Measurements from ENCODE around the gene SPATC1L. TPM values are rescaled to one million over a fixed set of nuclear protein-coding genes. Genes with fewer than 3 reads are reported as not detected.
"Not testable (repeated sequence)": the region's sequence is repeated elsewhere in the genome, so short reads cannot be mapped to it uniquely, and the experiment has no call there.

SPATC1L gene
- 5.2 TPM for total RNA-seq

DNA sequence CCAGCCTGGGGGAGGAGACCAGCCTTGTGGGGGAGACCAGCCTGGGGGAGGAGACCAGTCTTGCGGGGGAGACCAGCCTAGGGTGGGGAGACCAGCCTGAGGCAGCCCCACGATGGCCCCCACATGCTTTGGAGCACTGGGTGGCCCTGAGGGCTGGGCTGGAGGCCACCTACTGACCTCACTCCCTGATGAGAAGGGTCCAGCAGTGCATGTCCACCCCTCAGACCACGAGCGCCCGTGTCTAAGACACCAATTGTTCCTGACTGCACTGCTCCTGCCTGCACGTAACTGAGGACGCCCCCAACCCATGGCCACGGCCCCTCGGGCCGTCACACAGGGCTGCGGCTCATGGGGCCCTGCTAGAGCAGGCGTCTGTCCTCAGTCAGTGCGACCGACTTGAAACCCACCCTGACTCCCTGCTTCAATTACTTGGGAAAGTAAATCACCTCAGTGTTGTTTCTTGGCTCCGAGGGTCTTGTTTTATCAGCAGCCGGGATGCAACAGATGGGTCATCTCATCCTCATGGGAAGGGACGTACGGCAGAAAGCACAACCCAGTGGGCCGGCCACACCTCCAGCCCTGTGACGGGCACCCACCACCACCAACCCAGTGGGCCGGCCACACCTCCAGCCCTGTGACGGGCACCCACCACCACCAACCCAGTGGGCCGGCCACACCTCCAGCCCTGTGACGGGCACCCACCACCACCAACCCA, at the start of gene SPATC1L:
Gene SPATC1L, minus strand, starts transcription at position 550 of the 715 bp plus-strand sequence. CDS start 1,643 bp downstream, outside the sequence.
- DNase-seq, result peak; percentile 43

- DNase-seq, result no peak
Measured at GRCh38 chr21:46229923-46230260, 45.6 kb upstream of the SPATC1L start.

DNA sequence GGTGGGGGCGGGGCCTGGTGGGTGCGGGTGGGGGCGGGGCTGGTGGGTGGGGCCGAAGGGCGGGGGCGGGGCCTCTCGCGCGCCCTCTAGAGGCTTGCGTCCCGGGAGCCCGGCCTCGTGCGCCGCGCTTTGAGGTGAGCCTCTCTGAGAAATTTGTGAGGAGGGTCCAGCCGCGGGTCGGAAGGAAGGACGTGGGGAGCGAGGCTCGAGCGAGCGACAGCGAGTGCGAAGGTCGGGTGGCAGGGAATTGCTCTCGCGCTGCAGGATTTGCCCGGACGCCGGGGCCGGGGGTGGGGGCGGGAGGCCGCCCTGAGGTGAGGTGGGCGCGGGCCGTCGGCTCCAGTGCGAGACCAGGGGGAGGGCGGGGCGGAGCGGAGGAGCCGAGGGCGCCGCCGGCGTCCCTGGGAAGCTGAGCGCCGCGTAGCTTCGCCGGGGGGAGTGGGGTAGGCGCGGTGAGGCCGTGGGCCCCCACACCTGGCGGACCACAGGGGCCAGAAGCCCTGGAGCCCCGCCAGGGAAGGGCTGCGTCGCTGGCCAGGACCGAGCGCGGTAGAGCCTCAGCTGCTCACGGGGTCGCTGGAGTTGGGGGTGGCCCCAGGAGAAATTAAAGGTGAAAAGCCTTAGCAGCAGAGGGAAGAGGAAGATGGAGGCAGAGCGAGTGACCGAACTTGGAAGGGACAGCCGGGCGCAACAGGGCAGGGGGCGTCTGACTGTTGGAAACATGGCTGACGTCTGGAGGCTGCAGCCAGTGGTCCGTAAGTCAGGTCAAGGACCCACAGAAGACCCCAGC, 45.1 kb upstream of the SPATC1L start:
- no peak for DNase-seq

DNA sequence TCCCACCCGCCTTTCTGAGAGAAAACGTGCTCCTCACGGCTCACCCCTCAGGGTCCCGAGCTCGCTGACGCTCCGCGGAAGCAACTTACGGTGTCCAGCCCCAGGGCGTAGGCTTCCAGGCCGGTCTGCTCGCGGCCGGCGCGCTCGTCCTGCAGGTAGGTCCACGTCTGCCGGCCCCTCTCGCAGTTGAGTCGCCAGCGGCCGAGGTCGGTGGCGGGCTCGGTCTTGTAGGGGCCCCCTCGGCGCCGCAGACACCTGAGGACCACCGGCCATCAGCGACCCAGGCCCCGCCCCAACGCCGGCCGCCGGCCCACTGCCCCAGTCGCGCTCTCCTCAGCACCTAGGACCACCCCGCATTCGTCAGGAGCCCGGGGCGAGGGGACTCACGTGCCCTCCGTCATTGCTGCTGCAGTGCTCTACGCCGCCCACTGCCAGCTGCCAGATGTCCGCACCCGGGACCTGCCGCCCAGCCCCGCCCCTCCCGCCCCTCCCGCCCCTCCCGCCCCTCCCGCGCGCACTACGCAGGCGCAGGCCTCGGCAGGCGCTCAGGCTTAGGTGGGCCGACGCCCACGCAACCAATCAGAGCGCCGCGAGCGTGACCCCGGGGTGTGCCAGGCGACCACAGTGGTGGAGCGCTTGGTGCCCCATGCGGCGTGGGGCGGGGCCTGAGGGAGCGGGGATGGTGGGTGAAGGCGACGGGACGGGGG, 44.2 kb upstream of the SPATC1L start, which contains the start of gene LSS:
Gene LSS, minus strand, starts transcription at position 430 of the 707 bp plus-strand sequence. Its CDS starts 29 bp downstream, at position 401.
- peak; percentile 93 for DNase-seq

- DNase-seq, result peak; percentile 12
Measured at GRCh38 chr21:46227811-46228344, 43.6 kb upstream of the SPATC1L start.

DNA sequence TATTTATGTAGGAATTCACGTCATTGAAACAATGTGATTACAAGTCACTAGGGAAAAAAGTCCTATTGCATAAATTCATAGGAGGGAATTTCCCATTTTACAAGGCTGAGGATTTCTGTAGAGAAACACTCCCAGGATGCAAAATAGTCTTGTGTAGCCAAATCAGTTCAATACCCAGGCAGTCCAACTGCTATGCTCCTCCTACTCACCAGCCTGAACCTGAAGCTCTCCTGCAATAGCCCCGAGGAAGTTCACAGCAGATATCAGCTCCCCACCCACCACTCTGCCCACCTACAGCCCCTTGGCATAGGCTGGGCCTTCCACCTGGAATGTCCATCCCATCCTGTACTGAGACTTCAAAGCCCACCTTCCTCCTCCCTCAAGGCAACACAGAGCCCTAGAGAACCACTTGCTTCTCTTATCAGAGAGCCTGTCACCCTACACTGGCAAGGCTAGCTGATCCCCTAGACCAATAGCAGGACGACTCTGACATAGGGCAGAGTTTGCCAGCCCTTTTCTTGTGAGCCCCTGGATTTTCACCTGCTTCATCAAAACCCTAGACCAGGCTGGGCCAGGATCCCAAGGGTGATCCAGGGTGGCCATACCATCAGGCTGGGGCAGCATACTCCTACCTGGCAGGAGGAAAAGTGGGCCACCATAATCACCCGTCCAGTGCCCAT, 42.8 kb upstream of the SPATC1L start:
- DNase-seq, result no peak

- DNase-seq, result no peak
Measured at GRCh38 chr21:46226146-46226545, 41.9 kb upstream of the SPATC1L start.

- DNase-seq, result not testable (repeated sequence)
Measured at GRCh38 chr21:46223661-46224060, 39.4 kb upstream of the SPATC1L start.

GRCh38 chr21:46223217-46223616, 39.0 kb upstream of the SPATC1L start:
- DNase-seq, result no peak

- no peak for DNase-seq
Measured at GRCh38 chr21:46222436-46223116, 38.3 kb upstream of the SPATC1L start.

DNA sequence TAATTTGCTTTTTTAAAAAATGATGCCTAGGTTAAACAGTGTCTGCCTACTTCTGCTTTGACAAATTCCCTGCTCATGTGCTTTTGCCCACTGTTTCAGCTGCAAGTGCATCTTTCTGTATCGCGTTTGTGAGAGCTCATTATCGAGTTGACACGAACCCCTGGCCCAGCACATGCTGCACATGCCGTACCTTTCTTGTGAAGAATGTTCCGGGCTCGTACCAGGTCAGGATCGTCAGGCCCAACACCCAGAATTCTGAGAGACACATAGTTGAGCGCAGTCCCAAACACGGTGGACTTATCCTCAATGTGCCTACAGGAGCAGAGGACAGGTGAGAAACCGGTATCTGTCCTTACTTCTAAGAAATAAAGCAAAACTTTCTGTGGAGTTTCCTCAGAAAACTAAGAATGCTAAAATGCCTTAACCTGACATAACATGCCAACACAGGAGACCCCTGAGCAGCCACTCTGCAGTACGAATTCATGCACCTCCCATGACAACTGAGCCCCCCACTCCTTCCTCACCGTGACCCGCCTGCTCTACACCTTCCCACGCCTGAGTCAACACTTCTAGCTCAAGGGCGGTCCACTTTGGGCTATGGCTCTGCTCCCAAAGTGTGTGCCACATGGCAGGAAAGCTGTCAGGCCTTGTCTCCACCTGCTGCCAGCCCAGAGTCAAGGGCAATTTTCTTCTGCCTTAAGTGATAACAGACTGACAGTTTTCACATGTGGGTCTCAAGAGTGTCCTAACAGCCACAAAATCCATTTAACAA, 37.6 kb upstream of the SPATC1L start:
- DNase-seq, result no peak

GRCh38 chr21:46220847-46221246, 36.6 kb upstream of the SPATC1L start:
- DNase-seq, result no peak

DNA sequence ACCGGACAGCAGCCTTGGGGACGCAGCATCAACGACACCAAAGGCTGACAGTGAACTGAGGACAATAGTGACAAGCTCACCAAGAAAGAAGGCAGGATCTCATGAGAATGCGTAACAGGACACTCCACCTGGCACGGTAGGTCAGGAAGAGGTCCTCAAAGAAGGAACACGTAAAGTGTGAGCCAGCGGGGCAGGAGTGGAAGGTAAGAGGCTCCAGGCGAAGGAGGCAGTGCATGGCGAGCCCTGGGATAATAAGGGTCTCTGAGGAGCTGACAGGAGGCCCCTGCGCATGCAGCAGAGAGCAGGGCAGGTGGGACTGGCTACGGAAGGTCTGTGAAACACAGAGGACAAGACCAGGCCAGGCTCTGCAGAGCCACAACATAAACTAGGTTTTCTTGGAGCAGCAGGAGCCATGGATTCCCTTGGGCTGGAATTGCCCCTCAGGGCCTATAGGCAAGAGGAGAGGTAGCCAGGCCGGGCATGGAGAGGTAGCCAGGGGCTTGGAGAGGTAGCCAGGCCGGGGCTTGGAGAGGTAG, 36.1 kb upstream of the SPATC1L start:
- no peak for DNase-seq

DNA sequence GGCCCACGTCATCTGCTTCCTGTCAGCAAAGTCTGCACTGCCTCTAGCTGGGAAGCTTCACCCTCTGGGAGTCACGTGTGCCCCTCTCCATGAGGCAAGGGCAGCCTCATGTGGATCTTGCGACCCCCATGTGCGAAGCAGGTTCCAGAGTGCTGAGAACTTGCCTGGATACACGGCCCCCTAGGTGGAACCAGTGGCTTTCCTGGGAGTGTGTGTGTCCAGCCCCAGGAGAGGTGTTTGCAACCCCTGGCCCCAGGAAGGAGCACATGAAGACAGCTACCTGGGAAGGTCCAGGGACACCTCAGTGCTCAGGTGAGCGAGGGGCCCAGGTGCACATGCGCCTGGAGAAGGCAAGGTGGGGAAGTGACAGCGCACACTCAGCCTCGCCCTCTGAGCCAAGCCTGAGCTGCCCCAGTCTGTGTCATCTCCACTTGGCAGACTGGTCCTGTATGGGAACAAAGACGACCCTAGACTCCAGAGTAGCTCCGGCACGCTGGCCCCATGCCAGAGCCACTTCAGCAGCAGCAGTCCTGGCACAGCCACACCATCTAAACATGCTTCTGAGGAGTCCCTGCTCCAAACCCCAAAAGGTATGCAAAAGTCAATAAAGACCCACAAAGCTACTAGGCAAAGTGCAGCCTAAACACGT, 35.5 kb upstream of the SPATC1L start:
- no peak for DNase-seq

- DNase-seq, result no peak
Measured at GRCh38 chr21:46218906-46219590, 34.8 kb upstream of the SPATC1L start.

DNA sequence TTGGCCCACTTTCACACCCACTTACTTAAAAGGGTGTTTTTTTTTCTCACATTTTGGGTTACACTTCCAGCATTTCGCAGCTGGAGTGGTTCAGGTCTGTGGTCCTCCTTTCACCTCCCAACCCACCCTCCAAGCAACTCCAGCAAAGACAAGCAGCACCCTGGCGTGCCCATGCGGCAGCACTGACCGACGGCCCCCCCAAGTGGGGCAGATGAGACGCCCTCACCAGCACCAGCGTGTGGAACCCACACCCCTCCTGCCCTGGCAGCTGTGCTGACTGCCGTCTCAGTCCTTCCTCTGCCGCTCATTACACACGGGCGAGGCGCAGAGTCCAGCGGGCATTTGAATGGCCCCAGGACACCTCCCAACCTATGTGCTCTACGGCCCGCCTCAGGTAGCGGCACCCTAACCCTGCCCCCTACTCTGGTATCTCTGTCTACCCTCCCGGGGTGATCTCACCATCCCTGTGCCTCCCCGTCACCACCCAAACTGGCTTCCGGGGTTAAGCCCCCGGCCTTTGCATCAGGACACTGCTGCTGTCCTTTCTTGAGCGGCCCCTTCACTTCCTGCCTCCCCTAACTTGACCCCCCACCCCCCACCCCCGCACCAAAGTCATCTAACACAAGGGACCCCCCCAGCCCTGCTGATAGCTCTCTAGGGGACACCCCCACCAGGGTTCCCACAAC, 33.4 kb upstream of the SPATC1L start:
- DNase-seq, result no peak

DNA sequence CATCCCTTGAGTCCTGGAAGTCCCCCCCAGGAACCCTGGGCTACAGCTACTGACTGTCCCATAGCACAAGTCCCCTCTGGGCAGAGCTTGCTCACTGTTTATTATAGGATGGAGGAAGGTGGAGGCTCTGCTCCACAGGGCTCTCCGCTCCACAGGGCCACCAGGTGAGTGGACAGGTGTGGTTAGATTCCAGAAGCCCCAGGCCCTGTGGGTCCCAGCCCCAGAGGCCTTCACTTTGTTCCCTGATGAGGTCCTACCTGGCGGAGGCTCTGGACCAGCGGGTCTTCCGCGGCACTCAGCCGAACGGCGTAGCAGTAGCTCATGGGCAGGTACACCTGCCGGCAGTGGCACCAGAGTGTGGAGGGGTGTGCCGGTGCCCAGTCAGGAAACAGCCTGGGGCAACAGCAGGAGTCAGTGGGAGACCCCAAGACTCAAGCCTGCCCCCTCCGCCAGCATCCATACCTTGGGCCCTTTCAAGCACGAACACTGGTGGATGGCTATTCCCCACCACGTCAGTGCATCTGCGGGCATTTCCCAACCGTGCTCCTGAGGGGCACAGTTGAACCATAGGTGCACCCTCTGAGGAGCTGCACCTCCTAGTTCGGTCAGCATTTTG, 32.0 kb upstream of the SPATC1L start:
- DNase-seq, result no peak
